Measurements from ENCODE around the gene ATF7IP.

ATF7IP gene

GRCh38 chr12:14479004-14479403 is 113.5 kb downstream of the ATF7IP start:
- no peak for TF ChIP-seq CTCF (conservative IDR thresholded peaks at IDR 0.05; ENCODE audit: control insufficient read depth, insufficient read depth, low read depth, low read length)
- no peak for DNase-seq (ENCODE audit: low read depth)
- H3K4me3 ChIP-seq (ENCODE audit: control insufficient read depth, low read depth, low read length): no peak overlapping the region

GRCh38 chr12:14481201-14481600 is 115.7 kb downstream of the ATF7IP start:
- TF ChIP-seq CTCF (conservative IDR thresholded peaks at IDR 0.05; ENCODE audit: control insufficient read depth, insufficient read depth, low read depth, low read length): no peak
- DNase-seq (ENCODE audit: low read depth): no peak
- H3K4me3 ChIP-seq (ENCODE audit: control insufficient read depth, low read depth, low read length): no peak overlapping the region

- no peak for TF ChIP-seq CTCF (conservative IDR thresholded peaks at IDR 0.05; ENCODE audit: control insufficient read depth, insufficient read depth, low read depth, low read length)
- H3K4me3 ChIP-seq (ENCODE audit: control insufficient read depth, low read depth, low read length): no peak overlapping the region
- DNase-seq (ENCODE audit: low read depth): no peak
These were observed 116.9 kb downstream of the ATF7IP start for GRCh38 chr12:14482361-14482760.

GRCh38 chr12:14482886-14483285 is 117.4 kb downstream of the ATF7IP start:
- TF ChIP-seq CTCF (conservative IDR thresholded peaks at IDR 0.05; ENCODE audit: control insufficient read depth, insufficient read depth, low read depth, low read length): no peak
- DNase-seq (ENCODE audit: low read depth): no peak
- H3K4me3 ChIP-seq (ENCODE audit: control insufficient read depth, low read depth, low read length): no peak overlapping the region

- no peak for TF ChIP-seq CTCF (conservative IDR thresholded peaks at IDR 0.05; ENCODE audit: control insufficient read depth, insufficient read depth, low read depth, low read length)
- H3K4me3 ChIP-seq (ENCODE audit: control insufficient read depth, low read depth, low read length): no peak overlapping the region
- no peak for DNase-seq (ENCODE audit: low read depth)
These were observed 129.8 kb downstream of the ATF7IP start for GRCh38 chr12:14495326-14495725.

- no peak overlapping the region for H3K4me3 ChIP-seq (ENCODE audit: control insufficient read depth, low read depth, low read length)
- DNase-seq (ENCODE audit: low read depth): no peak
- TF ChIP-seq CTCF (conservative IDR thresholded peaks at IDR 0.05; ENCODE audit: control insufficient read depth, insufficient read depth, low read depth, low read length): no peak
These were observed 140.4 kb downstream of the ATF7IP start for GRCh38 chr12:14505626-14506596.
